ENCODE measurements around the gene FAM168A. TPM values are rescaled to one million over a fixed set of nuclear protein-coding genes. Genes with fewer than 3 reads are reported as not detected.

Gene FAM168A
- total RNA-seq, 1 experiment from 2014 or later = 25.9 TPM

DNA sequence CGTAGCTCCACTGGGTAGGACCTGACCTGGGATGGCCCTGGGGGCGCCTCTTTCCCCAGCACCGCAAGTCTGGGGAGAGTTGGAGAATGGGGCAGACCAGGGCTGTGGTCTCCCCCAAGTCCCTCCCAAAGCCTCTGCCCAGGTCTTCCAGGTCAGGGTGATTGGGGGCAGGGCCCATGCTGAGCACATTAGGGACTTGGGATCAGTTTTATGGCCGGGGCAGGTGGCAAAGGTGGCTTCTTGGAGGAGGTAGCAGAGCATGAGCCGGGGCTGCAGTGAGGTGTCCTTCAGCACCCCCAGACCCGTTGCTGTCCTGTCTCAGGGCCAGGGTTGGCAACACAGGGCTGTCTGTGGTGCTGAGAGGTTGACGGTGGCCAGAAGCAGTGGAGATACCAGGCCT is 215.7 kb downstream of the FAM168A start:
- ChIA-PET CTCF (interaction anchor here (2.7 to 5.1 kb wide), 4 partner anchors 9 to 279 kb away, joined by 18 to 41 read pairs (median 27); no protein-coding TSS in a partner anchor), POLR2A (no interaction called here)
- no peak for TF ChIP-seq CBFB (CRISPR knock-in tag; IDR thresholded peaks at IDR 0.05; ENCODE audit: low read depth)
- TF ChIP-seq, protein P1, sequence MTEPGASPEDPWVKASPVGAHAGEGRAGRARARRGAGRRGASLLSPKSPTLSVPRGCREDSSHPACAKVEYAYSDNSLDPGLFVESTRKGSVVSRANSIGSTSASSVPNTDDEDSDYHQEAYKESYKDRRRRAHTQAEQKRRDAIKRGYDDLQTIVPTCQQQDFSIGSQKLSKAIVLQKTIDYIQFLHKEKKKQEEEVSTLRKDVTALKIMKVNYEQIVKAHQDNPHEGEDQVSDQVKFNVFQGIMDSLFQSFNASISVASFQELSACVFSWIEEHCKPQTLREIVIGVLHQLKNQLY (CRISPR knock-in tag; IDR thresholded peaks at IDR 0.05) = no peak
- TF ChIP-seq SP1 (CRISPR knock-in tag; conservative IDR thresholded peaks at IDR 0.05) = no peak
- TF ChIP-seq, protein P2, sequence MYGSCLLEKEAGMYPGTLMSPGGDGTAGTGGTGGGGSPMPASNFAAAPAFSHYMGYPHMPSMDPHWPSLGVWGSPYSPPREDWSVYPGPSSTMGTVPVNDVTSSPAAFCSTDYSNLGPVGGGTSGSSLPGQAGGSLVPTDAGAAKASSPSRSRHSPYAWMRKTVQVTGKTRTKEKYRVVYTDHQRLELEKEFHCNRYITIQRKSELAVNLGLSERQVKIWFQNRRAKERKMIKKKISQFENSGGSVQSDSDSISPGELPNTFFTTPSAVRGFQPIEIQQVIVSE (CRISPR knock-in tag; IDR thresholded peaks at IDR 0.05; ENCODE audit: borderline replicate concordance) = no peak
- TF ChIP-seq, protein P3, sequence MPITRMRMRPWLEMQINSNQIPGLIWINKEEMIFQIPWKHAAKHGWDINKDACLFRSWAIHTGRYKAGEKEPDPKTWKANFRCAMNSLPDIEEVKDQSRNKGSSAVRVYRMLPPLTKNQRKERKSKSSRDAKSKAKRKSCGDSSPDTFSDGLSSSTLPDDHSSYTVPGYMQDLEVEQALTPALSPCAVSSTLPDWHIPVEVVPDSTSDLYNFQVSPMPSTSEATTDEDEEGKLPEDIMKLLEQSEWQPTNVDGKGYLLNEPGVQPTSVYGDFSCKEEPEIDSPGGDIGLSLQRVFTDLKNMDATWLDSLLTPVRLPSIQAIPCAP (CRISPR knock-in tag; IDR thresholded peaks at IDR 0.05) = no peak
- Mint-ChIP-seq H3K27me3 (ENCODE audit: low read depth) (peaks cover 9% of the 10 kb centered on the region), H3K4me1 (peaks cover 7% of the 10 kb centered on the region), H3K4me3 (no peak overlapping the region), H3K9me3 (no peaks in the 10 kb centered on the region), H3K27ac (no peak overlapping the region), H3K36me3 (no peaks in the 10 kb centered on the region)
- no peak for ATAC-seq
- DNase-seq (ENCODE audit: low spot score) = no peak

DNA sequence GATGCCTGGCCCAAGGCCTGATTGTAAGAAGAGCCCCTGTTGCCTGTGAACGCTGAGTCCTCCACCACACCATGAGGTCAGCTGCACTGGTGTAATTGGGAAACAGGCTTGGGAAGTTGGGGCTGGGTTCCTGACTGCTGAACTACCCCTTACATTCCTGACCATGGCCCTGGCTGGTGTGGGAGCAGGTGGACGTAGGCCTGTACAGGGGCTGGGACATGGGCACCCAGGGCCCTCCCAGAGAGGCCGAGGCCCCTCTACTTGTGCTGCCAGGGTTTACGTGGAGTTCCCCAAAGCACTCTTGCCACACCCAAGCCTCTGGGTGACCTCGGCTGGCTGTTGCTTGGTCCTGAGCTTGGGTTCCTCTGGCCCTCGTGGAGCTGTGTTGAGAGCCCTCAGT is 216.3 kb downstream of the FAM168A start:
- peaks cover 13% of the 10 kb centered on the region for H3K27me3 Mint-ChIP-seq (ENCODE audit: low read depth)
- H3K4me3 Mint-ChIP-seq = no peak overlapping the region
- POLR2A ChIA-PET = no interaction called here
- H3K36me3 Mint-ChIP-seq = no peaks in the 10 kb centered on the region
- no peak for DNase-seq (ENCODE audit: low spot score)
- CTCF ChIA-PET = interaction anchor here (2.7 to 5.1 kb wide), 4 partner anchors 8 to 279 kb away, joined by 18 to 41 read pairs (median 27); no protein-coding TSS in a partner anchor
- ATAC-seq = no peak
- H3K27ac Mint-ChIP-seq = no peak overlapping the region
- H3K9me3 Mint-ChIP-seq = no peaks in the 10 kb centered on the region
- H3K4me1 Mint-ChIP-seq = peaks cover 11% of the 10 kb centered on the region
- TF ChIP-seq NFYB (CRISPR knock-in tag; conservative IDR thresholded peaks at IDR 0.05; ENCODE audit: low read depth) (no peak), ZNF396 (CRISPR knock-in tag; IDR thresholded peaks at IDR 0.05; ENCODE audit: borderline replicate concordance) (no peak), ZNF219 (CRISPR knock-in tag; IDR thresholded peaks at IDR 0.05; ENCODE audit: borderline replicate concordance) (no peak), JUN (CRISPR knock-in tag; IDR thresholded peaks at IDR 0.05) (no peak), ZNF263 (CRISPR knock-in tag; IDR thresholded peaks at IDR 0.05; ENCODE audit: low read depth) (no peak), ZNF317 (CRISPR knock-in tag; IDR thresholded peaks at IDR 0.05; ENCODE audit: borderline replicate concordance, low read depth) (no peak), ZNF138 (CRISPR knock-in tag; conservative IDR thresholded peaks at IDR 0.05) (no peak), NR3C1 (CRISPR knock-in tag; conservative IDR thresholded peaks at IDR 0.05; ENCODE audit: low read depth) (no peak), TEAD1 (CRISPR knock-in tag; IDR thresholded peaks at IDR 0.05) (no peak), MXD4 (CRISPR knock-in tag; IDR thresholded peaks at IDR 0.05; ENCODE audit: borderline replicate concordance) (no peak), KAT7 (CRISPR knock-in tag; IDR thresholded peaks at IDR 0.05; ENCODE audit: borderline replicate concordance) (no peak), JAZF1 (CRISPR knock-in tag; IDR thresholded peaks at IDR 0.05) (no peak)
- TF ChIP-seq, protein P4, sequence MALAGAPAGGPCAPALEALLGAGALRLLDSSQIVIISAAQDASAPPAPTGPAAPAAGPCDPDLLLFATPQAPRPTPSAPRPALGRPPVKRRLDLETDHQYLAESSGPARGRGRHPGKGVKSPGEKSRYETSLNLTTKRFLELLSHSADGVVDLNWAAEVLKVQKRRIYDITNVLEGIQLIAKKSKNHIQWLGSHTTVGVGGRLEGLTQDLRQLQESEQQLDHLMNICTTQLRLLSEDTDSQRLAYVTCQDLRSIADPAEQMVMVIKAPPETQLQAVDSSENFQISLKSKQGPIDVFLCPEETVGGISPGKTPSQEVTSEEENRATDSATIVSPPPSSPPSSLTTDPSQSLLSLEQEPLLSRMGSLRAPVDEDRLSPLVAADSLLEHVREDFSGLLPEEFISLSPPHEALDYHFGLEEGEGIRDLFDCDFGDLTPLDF (CRISPR knock-in tag; IDR thresholded peaks at IDR 0.05) = no peak
- TF ChIP-seq, protein P5, sequence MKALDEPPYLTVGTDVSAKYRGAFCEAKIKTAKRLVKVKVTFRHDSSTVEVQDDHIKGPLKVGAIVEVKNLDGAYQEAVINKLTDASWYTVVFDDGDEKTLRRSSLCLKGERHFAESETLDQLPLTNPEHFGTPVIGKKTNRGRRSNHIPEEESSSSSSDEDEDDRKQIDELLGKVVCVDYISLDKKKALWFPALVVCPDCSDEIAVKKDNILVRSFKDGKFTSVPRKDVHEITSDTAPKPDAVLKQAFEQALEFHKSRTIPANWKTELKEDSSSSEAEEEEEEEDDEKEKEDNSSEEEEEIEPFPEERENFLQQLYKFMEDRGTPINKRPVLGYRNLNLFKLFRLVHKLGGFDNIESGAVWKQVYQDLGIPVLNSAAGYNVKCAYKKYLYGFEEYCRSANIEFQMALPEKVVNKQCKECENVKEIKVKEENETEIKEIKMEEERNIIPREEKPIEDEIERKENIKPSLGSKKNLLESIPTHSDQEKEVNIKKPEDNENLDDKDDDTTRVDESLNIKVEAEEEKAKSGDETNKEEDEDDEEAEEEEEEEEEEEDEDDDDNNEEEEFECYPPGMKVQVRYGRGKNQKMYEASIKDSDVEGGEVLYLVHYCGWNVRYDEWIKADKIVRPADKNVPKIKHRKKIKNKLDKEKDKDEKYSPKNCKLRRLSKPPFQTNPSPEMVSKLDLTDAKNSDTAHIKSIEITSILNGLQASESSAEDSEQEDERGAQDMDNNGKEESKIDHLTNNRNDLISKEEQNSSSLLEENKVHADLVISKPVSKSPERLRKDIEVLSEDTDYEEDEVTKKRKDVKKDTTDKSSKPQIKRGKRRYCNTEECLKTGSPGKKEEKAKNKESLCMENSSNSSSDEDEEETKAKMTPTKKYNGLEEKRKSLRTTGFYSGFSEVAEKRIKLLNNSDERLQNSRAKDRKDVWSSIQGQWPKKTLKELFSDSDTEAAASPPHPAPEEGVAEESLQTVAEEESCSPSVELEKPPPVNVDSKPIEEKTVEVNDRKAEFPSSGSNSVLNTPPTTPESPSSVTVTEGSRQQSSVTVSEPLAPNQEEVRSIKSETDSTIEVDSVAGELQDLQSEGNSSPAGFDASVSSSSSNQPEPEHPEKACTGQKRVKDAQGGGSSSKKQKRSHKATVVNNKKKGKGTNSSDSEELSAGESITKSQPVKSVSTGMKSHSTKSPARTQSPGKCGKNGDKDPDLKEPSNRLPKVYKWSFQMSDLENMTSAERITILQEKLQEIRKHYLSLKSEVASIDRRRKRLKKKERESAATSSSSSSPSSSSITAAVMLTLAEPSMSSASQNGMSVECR (CRISPR knock-in tag; IDR thresholded peaks at IDR 0.05; ENCODE audit: borderline replicate concordance) = no peak
- TF ChIP-seq, protein P1 (CRISPR knock-in tag; IDR thresholded peaks at IDR 0.05) = no peak
